ENCODE results near the gene EXOC6.

Gene EXOC6

GRCh38 chr10:92913973-92914372, 65.7 kb downstream of the EXOC6 start:
- H4K20me1 ChIP-seq (ENCODE audit: insufficient read depth, low read length, poor library complexity, severe bottlenecking) = no peaks in the 10 kb centered on the region
- no peaks in the 10 kb centered on the region for H3F3A ChIP-seq (ENCODE audit: low read depth)
- no peaks in the 10 kb centered on the region for H3K9me2 ChIP-seq (replicated peaks; ENCODE audit: low read depth, low read length)
- no peak for TF ChIP-seq CTCF (conservative IDR thresholded peaks at IDR 0.05; ENCODE audit: low read length)
- TF ChIP-seq EZH2phosphoT487 (IDR thresholded peaks at IDR 0.05; ENCODE audit: borderline replicate concordance) = no peak
- no peaks in the 10 kb centered on the region for H3K9me3 ChIP-seq (ENCODE audit: insufficient read depth, low read depth, low read length)
- H2AFZ ChIP-seq (ENCODE audit: low read length) = no peak overlapping the region
- H3K36me3 ChIP-seq (ENCODE audit: insufficient read depth, low read length) = no peaks in the 10 kb centered on the region
- no peak overlapping the region for H3K4me2 ChIP-seq (ENCODE audit: low read depth, low read length, poor library complexity, severe bottlenecking)
- H3K27me3 ChIP-seq (ENCODE audit: insufficient read depth, low read length, poor library complexity, severe bottlenecking) = no peaks in the 10 kb centered on the region
- no peaks in the 10 kb centered on the region for H3K4me1 ChIP-seq (ENCODE audit: insufficient read depth, low read length, poor library complexity, severe bottlenecking)
- no peak overlapping the region for H3K4me3 ChIP-seq (ENCODE audit: low read length, poor library complexity, severe bottlenecking)
- no peaks in the 10 kb centered on the region for H3K79me2 ChIP-seq (ENCODE audit: insufficient read depth, low read length)
- H3K9ac ChIP-seq (ENCODE audit: low read depth, low read length, poor library complexity, severe bottlenecking) = no peak overlapping the region

GRCh38 chr10:92914478-92915325, 66.4 kb downstream of the EXOC6 start:
- H3K9ac ChIP-seq (ENCODE audit: low read depth, low read length, poor library complexity, severe bottlenecking) = no peak overlapping the region
- no peaks in the 10 kb centered on the region for H3F3A ChIP-seq (ENCODE audit: low read depth)
- H3K36me3 ChIP-seq (ENCODE audit: insufficient read depth, low read length) = peaks cover 4% of the 10 kb centered on the region; the same call in 1 of the 2 replicates
- H2AFZ ChIP-seq (ENCODE audit: low read length) = no peak overlapping the region
- H3K9me2 ChIP-seq (replicated peaks; ENCODE audit: low read depth, low read length) = no peaks in the 10 kb centered on the region
- H3K4me3 ChIP-seq (ENCODE audit: low read length, poor library complexity, severe bottlenecking) = no peak overlapping the region
- TF ChIP-seq CTCF (conservative IDR thresholded peaks at IDR 0.05; ENCODE audit: low read length) = peak; percentile 83
- no peak for TF ChIP-seq EZH2phosphoT487 (IDR thresholded peaks at IDR 0.05; ENCODE audit: borderline replicate concordance)
- H3K4me1 ChIP-seq (ENCODE audit: insufficient read depth, low read length, poor library complexity, severe bottlenecking) = no peaks in the 10 kb centered on the region
- no peaks in the 10 kb centered on the region for H4K20me1 ChIP-seq (ENCODE audit: insufficient read depth, low read length, poor library complexity, severe bottlenecking)
- no peak overlapping the region for H3K4me2 ChIP-seq (ENCODE audit: low read depth, low read length, poor library complexity, severe bottlenecking)
- H3K9me3 ChIP-seq (ENCODE audit: insufficient read depth, low read depth, low read length) = no peaks in the 10 kb centered on the region
- H3K27me3 ChIP-seq (ENCODE audit: insufficient read depth, low read length, poor library complexity, severe bottlenecking) = no peaks in the 10 kb centered on the region
- H3K79me2 ChIP-seq (ENCODE audit: insufficient read depth, low read length) = no peaks in the 10 kb centered on the region

- H4K20me1 ChIP-seq (ENCODE audit: insufficient read depth, low read length, poor library complexity, severe bottlenecking) = no peaks in the 10 kb centered on the region
- no peak overlapping the region for H3K4me2 ChIP-seq (ENCODE audit: low read depth, low read length, poor library complexity, severe bottlenecking)
- peaks cover 2% of the 10 kb centered on the region; the same call in 1 of the 2 replicates for H3K9me3 ChIP-seq (ENCODE audit: insufficient read depth, low read depth, low read length)
- TF ChIP-seq CTCF (conservative IDR thresholded peaks at IDR 0.05; ENCODE audit: low read length) (no peak), EZH2phosphoT487 (IDR thresholded peaks at IDR 0.05; ENCODE audit: borderline replicate concordance) (no peak)
- H3K4me1 ChIP-seq (ENCODE audit: insufficient read depth, low read length, poor library complexity, severe bottlenecking) = no peaks in the 10 kb centered on the region
- no peaks in the 10 kb centered on the region for H3F3A ChIP-seq (ENCODE audit: low read depth)
- H3K79me2 ChIP-seq (ENCODE audit: insufficient read depth, low read length) = no peaks in the 10 kb centered on the region
- H2AFZ ChIP-seq (ENCODE audit: low read length) = no peak overlapping the region
- H3K27me3 ChIP-seq (ENCODE audit: insufficient read depth, low read length, poor library complexity, severe bottlenecking) = no peaks in the 10 kb centered on the region
- H3K36me3 ChIP-seq (ENCODE audit: insufficient read depth, low read length) = peaks cover 9% of the 10 kb centered on the region
- no peaks in the 10 kb centered on the region for H3K9me2 ChIP-seq (replicated peaks; ENCODE audit: low read depth, low read length)
- H3K4me3 ChIP-seq (ENCODE audit: low read length, poor library complexity, severe bottlenecking) = no peak overlapping the region
- no peak overlapping the region for H3K9ac ChIP-seq (ENCODE audit: low read depth, low read length, poor library complexity, severe bottlenecking)
These were observed 67.6 kb downstream of the EXOC6 start for GRCh38 chr10:92915892-92916291.

All from Loucy (cell line).